ENCODE measurements around the gene TXNIP.
A peak's percentile ranks its signal among the peaks of the same experiment; 100 is the strongest.

The TXNIP gene

DNA sequence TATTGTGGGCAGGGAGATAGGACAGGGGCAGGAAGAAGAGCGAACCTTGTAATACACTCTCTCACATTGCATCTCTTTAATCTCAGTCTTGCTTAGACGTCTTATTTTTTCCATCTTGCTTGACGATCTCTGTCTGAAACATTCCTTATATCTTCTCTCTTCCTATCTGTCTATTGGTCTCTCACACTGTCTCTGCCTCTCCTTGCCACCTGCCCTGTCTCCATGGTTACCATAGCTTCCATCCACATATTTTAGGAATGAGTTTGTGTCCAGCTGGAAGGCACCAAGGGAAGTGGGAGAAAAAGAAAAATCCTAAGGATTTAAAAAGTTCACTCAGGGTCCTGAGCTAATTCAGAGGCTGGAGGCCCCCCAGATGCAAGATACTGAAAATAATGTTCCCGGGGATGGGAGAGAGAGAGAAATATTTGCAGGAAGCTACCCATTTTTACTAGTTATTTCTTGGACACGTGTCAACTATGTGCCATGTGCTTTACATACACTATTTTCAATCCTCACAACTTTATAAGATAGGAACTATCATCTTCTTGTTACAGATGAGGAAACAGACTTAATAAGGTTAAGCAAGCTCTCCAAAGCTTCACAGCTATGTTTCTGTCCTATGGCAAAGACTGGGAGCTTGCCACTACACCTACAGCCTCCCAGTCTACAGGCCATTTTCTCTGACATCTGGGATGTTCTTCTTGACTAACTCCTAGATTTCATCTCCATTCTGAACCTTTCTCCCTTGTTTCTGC, 32.9 kb downstream of the TXNIP start:
- DNase-seq (ENCODE audit: low spot score): peak; percentile 82

DNA sequence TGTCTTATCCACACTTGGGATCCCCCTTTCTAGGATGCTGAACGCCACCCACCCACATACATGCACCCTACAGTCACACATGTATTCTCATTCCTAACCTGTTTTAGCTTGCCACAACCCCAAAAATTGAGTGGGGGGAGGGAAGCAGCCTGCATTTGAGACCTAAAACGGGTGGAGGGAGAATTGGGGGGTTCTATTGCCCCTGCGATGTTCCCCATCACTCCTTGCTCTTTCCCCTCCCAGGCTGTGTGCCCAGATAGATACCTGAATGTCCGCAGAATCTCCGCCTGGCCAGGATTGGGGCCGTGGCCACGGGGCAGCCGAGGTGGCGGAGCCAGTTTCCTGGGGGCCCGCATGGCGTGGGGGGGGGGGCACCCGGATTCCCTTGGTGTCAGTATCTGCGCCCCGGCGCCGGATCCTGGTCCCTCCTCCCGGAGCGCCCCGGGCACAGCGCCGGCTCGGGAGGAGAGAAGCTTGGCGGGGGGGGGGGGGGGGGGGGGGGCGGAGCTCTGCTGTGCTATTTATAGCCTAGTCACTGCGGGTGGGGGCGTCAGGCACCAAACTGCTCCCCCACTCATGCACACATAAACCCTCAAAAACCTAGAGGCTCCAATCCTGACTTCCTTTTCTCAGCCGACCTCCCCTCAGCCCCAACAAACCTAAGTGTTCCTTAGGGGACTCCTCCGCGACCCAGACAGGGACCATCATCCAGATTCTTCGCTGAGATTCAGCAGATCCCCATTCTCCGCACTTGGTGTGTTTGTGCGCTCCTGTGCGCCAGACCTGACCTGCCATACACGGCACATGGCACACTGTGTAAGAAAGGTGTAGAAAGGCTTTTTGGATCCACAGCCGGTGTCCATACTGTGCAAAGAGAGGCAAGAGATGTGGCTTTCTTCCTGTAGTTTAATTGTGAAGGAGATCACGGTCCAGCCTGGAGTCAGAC, 33.9 kb downstream of the TXNIP start:
- DNase-seq (ENCODE audit: low spot score): peak; percentile 54

GRCh38 chr1:145961425-145962156, 34.8 kb downstream of the TXNIP start:
- DNase-seq (ENCODE audit: low spot score): no peak

- no peak for DNase-seq (ENCODE audit: low spot score)
These were observed 35.3 kb downstream of the TXNIP start for GRCh38 chr1:145961109-145961424.

GRCh38 chr1:145960468-145961108, 35.8 kb downstream of the TXNIP start:
- no peak for DNase-seq (ENCODE audit: low spot score)

DNA sequence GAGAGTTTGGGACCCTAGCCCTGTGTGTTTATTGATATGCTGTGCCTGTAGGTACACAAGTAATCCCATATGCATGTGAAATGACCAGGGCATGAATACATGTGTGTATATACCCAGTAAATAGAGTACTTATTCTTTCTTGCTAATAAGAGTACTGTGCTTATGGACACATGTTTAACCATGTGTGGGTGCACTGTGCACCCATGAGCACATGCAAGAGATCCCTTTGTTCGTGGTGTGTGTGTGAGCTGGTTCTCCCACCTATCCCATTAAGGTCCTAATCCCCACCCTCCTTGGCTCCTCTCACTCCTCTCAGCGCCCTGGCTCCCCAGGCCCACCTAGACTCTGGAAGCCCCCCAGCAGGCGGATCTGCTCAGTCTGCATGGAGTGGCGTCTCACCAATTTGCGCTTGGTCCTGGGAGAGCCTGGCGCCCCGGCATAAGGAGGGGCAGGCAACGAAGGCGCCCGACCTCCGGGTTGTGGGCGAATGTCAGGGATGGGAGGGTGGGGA, 36.4 kb downstream of the TXNIP start:
- DNase-seq (ENCODE audit: low spot score): no peak

DNA sequence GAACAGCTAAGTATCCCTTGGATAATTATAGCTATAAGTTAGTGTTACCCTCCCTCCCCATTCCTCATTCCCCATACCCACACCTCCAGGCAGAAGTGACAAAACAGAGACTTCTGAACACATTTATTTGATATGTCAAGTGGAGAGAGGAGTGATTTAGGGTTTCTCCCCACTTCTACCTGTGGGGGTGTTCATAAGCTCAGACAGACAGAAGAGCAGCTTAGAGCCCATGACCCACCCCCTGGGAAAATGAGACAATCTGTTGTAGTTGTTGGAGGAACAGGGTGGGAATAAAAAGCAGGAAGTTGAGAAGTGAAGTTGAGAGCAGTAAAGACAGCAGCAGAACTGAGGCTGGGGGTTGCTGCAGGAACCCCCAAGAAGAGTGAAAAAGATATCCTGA, 37.0 kb downstream of the TXNIP start:
- no peak for DNase-seq (ENCODE audit: low spot score)

GRCh38 chr1:145958734-145959133, 37.6 kb downstream of the TXNIP start:
- DNase-seq (ENCODE audit: low spot score): no peak

- DNase-seq (ENCODE audit: low spot score): peak; percentile 98
These were observed 38.7 kb downstream of the TXNIP start, which contains the start of gene LIX1L for GRCh38 chr1:145957443-145958319. TSS of gene LIX1L (minus strand) at chr1:145958017. CDS start at chr1:145957927, 90 bp downstream.

- DNase-seq (ENCODE audit: low spot score): peak; percentile 55
These were observed 39.5 kb downstream of the TXNIP start for GRCh38 chr1:145956781-145957442.

DNA sequence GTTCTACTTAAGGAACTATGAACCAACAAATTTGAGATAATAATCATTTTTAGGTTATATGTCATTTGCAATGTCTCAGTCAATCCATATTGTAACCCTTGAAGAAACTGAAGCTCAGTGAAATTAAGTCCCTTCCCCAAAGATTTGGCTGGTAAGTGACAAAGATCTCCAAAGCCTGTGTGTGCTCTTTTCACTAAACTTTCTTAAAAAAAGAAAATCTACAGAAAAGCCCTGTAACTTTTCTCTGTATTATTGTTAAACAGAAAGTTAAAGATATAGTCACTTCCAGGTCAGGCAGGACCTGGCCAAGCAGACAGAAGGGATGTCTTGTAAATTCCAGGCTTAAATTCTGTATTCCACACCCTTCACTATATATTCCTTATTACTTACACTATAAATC, 40.0 kb downstream of the TXNIP start:
- DNase-seq (ENCODE audit: low spot score): no peak

- no peak for DNase-seq (ENCODE audit: low spot score)
These were observed 40.9 kb downstream of the TXNIP start for GRCh38 chr1:145955436-145955835.

DNA sequence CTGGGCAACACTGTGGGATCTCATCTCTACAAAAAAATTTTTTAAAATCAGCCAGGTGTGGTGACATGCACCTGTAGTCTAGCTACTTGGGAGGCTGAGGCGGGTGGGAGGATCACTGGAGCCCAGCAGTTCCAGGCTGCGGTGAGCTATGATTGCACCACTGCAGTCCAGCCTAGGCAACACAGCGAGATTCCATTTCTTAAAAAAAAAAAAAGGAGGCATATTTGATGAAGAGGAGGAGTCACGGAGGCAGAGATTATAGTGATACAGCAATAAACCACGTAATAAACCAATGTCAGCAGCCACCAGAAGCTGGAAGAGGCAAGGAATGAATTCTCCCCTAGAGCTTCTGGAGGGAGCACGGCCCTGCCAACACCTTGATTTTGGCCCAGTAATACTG, 42.5 kb downstream of the TXNIP start:
- no peak for DNase-seq (ENCODE audit: low spot score)

DNA sequence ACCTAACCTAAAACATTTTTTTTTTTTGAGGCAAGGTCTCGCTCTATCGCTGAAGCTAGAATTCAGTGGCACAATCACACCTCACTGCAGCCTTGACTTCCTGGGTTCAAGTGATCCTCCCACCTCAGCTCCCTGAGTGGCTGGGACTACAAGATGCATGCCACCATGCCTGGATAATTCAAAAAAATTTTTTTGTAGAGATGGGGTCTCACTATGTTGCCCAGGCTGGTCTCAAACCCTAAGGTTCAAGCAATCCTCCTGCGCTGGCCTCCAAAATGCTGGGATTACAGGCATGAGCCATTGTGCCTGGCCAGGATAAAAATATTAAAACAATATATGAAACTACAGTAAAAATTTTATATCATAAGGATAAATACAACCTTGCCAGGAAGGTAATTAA, 43.5 kb downstream of the TXNIP start:
- DNase-seq (ENCODE audit: low spot score): no peak

GRCh38 chr1:145951526-145951925, 44.9 kb downstream of the TXNIP start:
- no peak for DNase-seq (ENCODE audit: low spot score)

GRCh38 chr1:145949219-145949618, 47.2 kb downstream of the TXNIP start:
- no peak for DNase-seq (ENCODE audit: low spot score)

DNA sequence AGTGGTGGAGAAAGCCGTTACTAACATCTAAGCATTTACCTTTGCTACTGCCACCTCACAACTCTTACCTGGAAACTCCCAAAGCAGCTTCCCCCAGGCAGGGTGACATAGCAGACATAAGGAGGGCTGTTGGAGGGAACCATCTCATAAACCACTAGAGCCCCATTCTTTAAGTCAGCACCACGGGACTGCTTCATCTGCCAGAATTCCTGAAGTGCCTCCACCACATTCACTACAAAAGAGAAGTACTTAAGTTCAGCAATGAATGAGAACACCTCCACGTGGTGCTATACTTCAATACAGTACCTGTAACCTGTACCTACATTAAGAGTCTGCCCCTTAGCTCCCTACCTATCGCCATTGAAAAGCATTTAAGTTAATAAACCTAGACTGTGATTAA, 48.8 kb downstream of the TXNIP start:
- DNase-seq (ENCODE audit: low spot score): no peak

- DNase-seq (ENCODE audit: low spot score): no peak
These were observed 49.8 kb downstream of the TXNIP start for GRCh38 chr1:145946477-145946986.

DNA sequence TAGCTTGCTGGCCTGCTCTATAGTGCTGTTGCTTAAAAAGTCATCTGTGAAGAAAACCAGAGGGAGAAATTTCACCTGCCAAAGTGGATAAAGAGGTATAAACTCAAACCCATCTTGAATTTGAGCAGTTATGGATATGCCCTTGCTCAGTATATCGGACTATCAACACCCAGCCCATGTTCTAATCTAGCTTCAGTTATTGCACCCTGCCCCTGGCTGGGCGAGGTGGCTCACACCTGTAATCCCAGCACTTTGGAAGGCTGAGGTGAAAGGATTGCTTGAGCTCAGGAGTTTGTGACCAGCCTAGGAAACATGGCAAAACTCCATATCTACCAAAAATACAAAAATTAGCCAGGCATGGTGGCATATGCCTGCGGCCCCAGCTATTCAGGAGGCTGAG, 51.8 kb downstream of the TXNIP start:
- DNase-seq (ENCODE audit: low spot score): no peak

DNA sequence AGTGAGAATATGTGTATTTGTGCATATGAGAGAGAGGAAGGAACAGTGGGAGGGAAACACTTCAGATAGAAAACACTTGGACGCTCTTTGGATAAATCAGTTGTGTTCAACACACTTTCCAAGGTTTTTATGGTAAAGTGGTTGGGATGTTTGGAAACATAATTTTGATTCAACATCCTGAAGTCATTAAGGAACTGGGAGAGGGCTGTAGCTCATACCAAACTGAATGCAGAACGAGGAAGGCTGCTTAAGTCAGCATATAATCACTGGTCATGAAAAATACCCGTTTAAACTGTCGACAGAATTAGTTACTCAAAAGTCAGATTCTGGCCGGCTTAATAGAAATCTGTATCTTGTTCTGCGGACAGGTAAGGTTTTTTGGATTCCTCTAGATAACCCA, 53.5 kb downstream of the TXNIP start:
- DNase-seq (ENCODE audit: low spot score): no peak
